Mucosa of rectum (tissue), 2 donors: ENCODE measurements around the gene ACTN1.
A peak's percentile ranks its signal among the peaks of the same experiment; 100 is the strongest.

Experiments
- H3K27ac ChIP-seq, 2 donors: one replicate each; pipeline ENCODE4 v1.7.0; 2013; ENCODE audit warnings: inconsistent platforms in 2 of 2, low read depth in 2 of 2, low read length in 2 of 2
- H3K27me3 ChIP-seq, 2 donors: one replicate each; pipeline ENCODE4 v1.7.0; 2013; ENCODE audit warnings: low read length in 2 of 2; ENCODE audit not compliant: control insufficient read depth in 2 of 2, insufficient read depth in 2 of 2
- H3K36me3 ChIP-seq, 2 donors: one replicate each; pipeline ENCODE4 v1.7.0; 2013; ENCODE audit warnings: low read length in 2 of 2; ENCODE audit not compliant: control insufficient read depth in 2 of 2, insufficient read depth in 2 of 2
- H3K4me1 ChIP-seq, 2 donors: one replicate each; pipeline ENCODE4 v1.7.0; 2013; ENCODE audit warnings: low read length in 2 of 2, mild to moderate bottlenecking in 1 of 2; ENCODE audit not compliant: control insufficient read depth in 2 of 2, insufficient read depth in 2 of 2
- H3K4me3 ChIP-seq, 2 donors: one replicate each; pipeline ENCODE4 v1.7.0; 2013; ENCODE audit warnings: low read length in 2 of 2
- H3K9ac ChIP-seq, 2 donors: one replicate each; pipeline ENCODE4 v1.7.0; 2013; ENCODE audit warnings: low read length in 2 of 2, low read depth in 1 of 2, mild to moderate bottlenecking in 1 of 2
- H3K9me3 ChIP-seq, 2 donors: one replicate each; pipeline ENCODE4 v1.7.0; 2013; ENCODE audit warnings: low read length in 2 of 2; ENCODE audit not compliant: control insufficient read depth in 2 of 2
- donor health status: healthy.
- donor health status: Normal muscosa, but diverticular disease.

Gene ACTN1

DNA sequence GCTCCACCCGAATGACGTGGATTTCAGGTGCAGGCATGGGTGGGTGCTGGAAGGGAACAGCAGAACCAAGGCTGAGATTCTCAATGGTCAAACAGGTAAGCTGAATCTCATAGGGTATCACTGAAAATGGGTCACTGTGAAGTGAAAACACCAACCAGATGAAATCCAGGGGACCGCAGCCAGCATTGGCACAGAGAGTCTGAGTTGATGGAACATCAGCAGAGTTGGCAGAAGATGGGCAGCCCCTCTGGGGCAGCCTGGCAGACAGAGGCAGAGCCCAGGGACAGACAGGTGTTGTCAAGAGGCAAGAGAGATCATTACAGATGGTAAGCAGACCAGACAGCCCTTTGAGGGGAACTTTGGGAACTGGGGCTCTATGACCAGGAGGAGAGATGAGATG lies 48.0 kb downstream of the ACTN1 start:
- Histone ChIP-seq H3K27ac (no peak overlapping the region), H3K9me3 (peaks cover 0 to 6% of the 10 kb centered on the region in 2 donors), H3K36me3 (no peaks in the 10 kb centered on the region), H3K27me3 (no peaks in the 10 kb centered on the region), H3K4me1 (peaks cover 10 to 12% of the 10 kb centered on the region in 2 donors), H3K9ac (no peak overlapping the region), H3K4me3 (no peak overlapping the region)

DNA sequence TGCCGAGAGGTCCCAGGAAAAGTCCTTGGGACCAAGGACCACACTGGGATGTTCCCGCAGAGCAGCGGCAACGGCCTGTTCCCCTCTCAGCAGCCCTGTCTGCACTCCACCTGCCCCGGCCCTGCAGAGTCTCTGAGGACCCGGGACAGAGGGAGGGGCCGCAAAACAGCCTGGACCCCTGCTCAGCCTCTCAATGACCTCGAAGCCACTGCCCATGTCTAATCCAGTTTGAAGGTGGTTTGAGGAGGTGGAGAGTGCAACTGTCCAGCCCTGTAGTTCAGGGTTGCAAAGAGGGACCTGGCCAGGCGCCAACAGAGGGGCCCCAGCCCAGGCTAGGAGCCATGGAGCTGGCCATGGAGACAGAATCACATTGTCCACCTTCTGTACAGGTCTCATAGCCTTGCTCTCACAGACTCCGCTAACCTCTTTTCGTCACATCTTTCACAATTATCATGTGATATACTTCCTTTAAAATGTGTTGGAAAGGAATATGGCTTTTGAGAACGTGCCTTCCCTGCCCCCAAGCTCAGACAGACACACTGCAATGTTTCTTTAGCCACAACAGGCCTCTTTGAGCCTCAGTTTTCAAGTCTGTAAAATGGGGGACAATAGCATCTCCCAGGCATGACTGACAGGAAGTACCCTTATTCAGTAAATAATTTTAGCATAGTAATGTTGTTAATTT lies 49.3 kb downstream of the ACTN1 start:
- peak overlapping the region in 1 of 2 donors; percentile 63 for H3K27ac ChIP-seq
- H3K4me1 ChIP-seq, result peaks cover 7 to 14% of the 10 kb centered on the region in 2 donors
- peaks cover 3 to 7% of the 10 kb centered on the region in 2 donors for H3K36me3 ChIP-seq
- H3K9ac ChIP-seq, result no peak overlapping the region
- no peak overlapping the region for H3K4me3 ChIP-seq
- peaks cover 0 to 6% of the 10 kb centered on the region in 2 donors for H3K9me3 ChIP-seq
- no peaks in the 10 kb centered on the region for H3K27me3 ChIP-seq

DNA sequence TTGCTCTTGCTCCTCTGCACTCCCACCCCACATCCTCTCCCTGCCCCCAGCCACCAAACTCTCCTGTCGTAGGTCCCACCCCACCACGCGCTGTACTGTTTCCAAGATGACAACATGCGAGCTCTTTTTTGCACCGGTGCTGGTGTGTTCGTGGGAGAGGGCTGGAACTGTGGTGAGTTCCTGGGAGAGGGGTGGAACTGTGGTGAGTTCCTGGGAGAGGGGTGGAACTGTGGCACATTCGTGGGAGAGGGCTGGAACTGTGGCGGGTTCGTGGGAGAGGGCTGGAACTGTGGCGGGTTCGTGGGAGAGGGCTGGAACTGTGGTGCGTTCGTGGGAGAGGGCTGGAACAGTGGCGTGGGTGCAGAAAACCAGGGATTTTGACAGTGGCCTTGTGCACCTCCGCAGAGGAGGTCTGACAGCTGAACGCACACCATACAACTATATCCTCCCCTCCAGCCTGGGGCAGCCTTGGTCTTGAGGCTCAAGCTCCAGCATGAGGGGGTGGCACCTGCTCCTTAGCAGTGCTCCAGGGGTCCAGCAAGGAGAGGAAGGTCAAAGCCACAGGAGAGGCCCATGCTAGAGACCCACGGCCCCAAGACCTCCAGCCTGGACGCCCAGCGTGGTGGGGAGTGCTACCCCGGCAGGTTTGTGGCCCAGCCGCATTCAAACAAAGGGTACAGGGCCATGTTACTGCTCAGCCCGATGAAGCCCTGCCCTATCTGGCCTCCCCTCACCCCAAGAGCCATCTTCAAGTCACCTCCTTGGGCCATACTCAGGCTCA lies 50.1 kb downstream of the ACTN1 start:
- H3K4me1 ChIP-seq, result peaks cover 9 to 14% of the 10 kb centered on the region in 2 donors
- no peak overlapping the region for H3K9ac ChIP-seq
- H3K9me3 ChIP-seq, result peaks cover 0 to 6% of the 10 kb centered on the region in 2 donors
- H3K4me3 ChIP-seq, result no peak overlapping the region
- H3K27ac ChIP-seq, result peak overlapping the region; percentile 15 to 63
- peaks cover 7 to 9% of the 10 kb centered on the region in 2 donors for H3K36me3 ChIP-seq
- H3K27me3 ChIP-seq, result no peaks in the 10 kb centered on the region

DNA sequence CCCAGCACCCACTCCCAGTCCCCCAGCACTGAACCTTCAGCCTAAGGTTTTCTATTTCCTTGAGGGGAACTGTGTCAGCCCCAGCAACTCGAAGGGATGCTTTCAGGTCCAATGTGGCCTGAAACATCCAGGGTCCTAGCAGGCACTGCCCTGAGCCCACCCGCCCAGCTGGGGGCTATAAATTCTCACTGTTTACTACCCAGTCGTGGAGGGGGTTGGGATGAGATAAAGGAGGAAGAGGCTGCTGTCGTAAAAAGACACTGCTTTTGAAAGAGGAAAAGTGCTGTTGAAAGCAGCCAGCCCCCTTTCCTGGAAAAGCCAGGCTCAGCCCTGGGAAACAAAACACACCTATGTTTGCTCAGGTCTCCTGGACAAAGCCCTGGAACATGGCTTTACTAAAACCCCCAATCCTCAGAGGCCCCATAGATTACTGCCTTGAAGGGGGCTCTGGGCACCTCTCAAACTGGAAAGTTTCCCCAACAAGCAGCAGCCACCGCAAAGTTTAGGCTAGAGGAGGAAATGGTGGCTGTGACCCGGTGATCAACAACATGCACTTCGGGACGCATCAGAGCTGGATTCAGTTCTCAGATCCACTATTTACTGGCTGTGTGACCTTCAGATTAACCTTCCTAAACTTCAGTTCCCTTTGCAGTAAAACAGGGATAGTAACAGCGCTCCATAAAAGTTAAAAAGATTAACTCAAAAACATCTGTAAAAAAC lies 51.0 kb downstream of the ACTN1 start:
- Histone ChIP-seq H3K9me3 (peaks cover 0 to 6% of the 10 kb centered on the region in 2 donors), H3K27me3 (no peaks in the 10 kb centered on the region), H3K36me3 (peaks cover 10 to 12% of the 10 kb centered on the region in 2 donors), H3K4me1 (peaks cover 9 to 14% of the 10 kb centered on the region in 2 donors), H3K27ac (peak overlapping the region; percentile 15 to 63), H3K4me3 (peak overlapping the region in 1 of 2 donors; percentile 20), H3K9ac (peak overlapping the region in 1 of 2 donors; percentile 13)

DNA sequence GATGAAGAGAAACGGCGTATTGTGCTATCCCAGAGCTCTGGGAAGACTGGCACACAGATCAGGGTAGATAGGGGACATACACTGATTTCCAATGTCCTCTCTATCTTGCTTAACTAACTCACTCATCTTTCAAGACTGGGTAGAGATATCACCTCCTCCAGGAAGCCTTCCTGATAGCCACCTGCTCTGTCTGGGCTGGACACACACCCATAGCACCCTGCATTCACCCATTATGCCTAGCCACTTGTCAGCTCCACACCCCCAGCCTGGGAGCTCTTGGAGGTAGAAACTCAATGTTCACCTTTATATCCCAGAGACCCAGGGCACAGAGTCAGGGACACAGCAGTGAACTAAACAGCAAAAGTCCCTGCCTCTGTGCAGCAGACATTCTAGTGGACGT lies 52.0 kb downstream of the ACTN1 start:
- Histone ChIP-seq H3K9me3 (peaks cover 0 to 6% of the 10 kb centered on the region in 2 donors), H3K36me3 (peaks cover 10 to 12% of the 10 kb centered on the region in 2 donors), H3K27me3 (no peaks in the 10 kb centered on the region), H3K4me3 (no peak overlapping the region), H3K4me1 (peaks cover 9 to 14% of the 10 kb centered on the region in 2 donors), H3K27ac (no peak overlapping the region), H3K9ac (no peak overlapping the region)

DNA sequence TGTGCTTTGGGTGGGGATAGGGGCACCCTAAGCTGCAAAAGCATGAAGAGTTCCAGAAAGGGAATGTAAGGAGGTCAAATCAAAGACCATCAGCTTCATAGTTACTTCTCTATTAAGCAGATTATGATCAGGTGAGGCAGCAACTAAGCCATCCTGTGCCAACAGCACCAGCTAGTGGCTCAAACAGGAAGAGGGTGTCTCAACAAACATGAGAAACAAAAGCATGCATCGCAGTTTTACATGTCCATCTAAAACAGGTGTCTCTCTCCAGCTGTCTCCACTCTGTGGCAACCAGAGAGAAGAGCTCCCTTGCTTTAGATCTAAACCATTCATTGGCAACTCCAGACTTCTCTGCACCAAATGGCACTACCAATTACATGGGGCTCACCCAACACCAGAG lies 52.9 kb downstream of the ACTN1 start:
- Histone ChIP-seq H3K36me3 (peaks cover 10 to 12% of the 10 kb centered on the region in 2 donors), H3K4me1 (peaks cover 9 to 14% of the 10 kb centered on the region in 2 donors), H3K27me3 (no peaks in the 10 kb centered on the region), H3K9me3 (peaks cover 0 to 6% of the 10 kb centered on the region in 2 donors), H3K27ac (no peak overlapping the region), H3K4me3 (no peak overlapping the region), H3K9ac (no peak overlapping the region)

DNA sequence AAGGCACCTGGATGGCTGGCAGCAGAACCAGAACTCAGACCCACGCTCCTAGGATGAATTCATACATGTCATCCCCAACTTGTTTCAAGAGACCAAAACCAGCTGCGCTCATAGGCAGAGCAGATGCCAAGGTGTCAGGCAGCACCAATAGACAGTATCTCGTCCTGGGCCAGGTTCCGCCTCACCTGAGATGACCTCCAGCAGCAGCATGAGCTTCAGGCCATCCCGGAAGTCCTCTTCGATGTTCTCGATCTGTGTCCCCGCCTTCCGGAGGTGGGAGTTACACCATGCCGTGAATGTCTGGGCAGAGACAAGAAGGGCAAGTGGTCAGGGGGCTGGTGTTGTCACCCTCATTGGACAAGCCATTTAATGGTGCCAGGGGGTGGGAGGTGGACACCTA lies 53.7 kb downstream of the ACTN1 start:
- peaks cover 0 to 6% of the 10 kb centered on the region in 2 donors for H3K9me3 ChIP-seq
- no peaks in the 10 kb centered on the region for H3K27me3 ChIP-seq
- peaks cover 17 to 20% of the 10 kb centered on the region in 2 donors for H3K36me3 ChIP-seq
- H3K4me1 ChIP-seq, result peaks cover 9 to 14% of the 10 kb centered on the region in 2 donors
- H3K27ac ChIP-seq, result no peak overlapping the region
- no peak overlapping the region for H3K9ac ChIP-seq
- H3K4me3 ChIP-seq, result no peak overlapping the region

DNA sequence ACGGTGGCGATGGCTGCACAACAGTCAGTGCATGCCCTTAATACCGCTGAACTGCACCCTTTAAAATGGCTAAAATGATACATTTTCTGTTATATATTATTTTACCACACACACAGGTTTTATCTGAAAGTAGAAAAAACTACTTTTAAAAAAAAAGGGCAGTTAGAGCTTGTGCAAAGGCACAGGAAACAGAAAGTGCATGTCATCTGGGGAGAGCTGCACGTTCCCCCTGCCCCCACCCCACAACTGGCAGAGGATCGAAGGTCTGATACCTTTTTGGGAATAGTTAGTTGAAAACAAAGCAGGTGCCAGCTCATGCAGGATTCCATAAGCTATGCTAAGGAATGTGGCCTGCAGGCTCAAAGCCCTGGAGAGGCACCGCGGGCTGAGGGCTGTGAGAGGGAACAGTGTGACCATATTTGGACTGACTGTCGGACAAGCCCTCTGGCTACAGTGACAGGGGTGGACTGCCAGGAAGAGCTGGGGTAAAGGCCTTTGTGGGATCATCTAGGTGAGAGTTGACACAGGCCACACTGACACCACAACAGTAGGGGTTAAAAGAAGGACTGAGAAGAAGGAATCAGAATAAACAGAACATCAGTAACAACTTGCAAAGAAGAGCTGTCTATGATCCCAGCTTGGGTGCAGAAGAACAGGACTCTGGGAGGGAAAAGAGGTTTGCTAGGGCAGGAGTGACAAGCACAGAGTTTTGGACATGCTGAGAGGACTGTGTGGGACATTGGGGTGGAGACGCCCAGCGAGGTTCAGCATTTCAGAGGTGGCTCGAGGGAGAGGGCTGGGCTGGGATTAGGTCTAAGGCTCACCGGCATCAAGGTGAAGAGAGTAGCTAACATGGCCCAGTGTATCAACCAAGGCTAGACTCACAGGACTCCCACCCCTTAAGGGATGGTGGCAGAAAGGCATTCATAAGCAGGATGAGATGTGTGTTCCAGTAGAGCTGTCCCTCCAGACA lies 54.6 kb downstream of the ACTN1 start:
- Histone ChIP-seq H3K27me3 (no peaks in the 10 kb centered on the region), H3K4me1 (peaks cover 9 to 14% of the 10 kb centered on the region in 2 donors), H3K27ac (peak overlapping the region; percentile 22 to 26), H3K36me3 (peaks cover 20 to 24% of the 10 kb centered on the region in 2 donors), H3K9me3 (peaks cover 0 to 6% of the 10 kb centered on the region in 2 donors), H3K9ac (no peak overlapping the region), H3K4me3 (no peak overlapping the region)

DNA sequence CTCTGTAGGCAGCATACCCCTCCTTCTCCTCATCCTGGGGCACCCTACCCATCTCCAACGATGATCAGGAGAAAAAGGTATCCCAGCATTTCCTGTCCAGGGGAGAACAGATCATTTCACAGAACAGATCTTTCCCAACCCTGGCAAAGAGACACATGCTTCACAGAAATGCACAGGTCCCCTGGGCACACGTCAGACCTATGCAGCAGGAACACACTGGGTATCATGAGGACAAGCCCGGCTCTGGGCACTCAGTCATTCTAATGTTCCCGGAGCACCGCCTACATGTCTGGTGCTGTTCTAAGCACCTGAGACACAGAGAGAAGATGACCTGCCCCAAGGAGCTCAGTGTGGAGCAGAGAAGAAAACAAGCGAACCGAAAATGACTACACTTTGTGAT lies 56.2 kb downstream of the ACTN1 start:
- Histone ChIP-seq H3K27me3 (no peaks in the 10 kb centered on the region), H3K36me3 (peaks cover 26 to 31% of the 10 kb centered on the region in 2 donors), H3K9ac (no peak overlapping the region), H3K4me3 (no peak overlapping the region), H3K4me1 (peaks cover 2 to 4% of the 10 kb centered on the region in 2 donors), H3K9me3 (peaks cover 0 to 6% of the 10 kb centered on the region in 2 donors), H3K27ac (peak overlapping the region in 1 of 2 donors; percentile 17)
